ENCODE measurements around the gene PHYKPL.
"Not testable (repeated sequence)": the region's sequence is repeated elsewhere in the genome, so short reads cannot be mapped to it uniquely, and the experiment has no call there.

Gene PHYKPL

GRCh38 chr5:178205749-178206047 is 26.9 kb downstream of the PHYKPL start:
- DNase-seq, result no peak

DNA sequence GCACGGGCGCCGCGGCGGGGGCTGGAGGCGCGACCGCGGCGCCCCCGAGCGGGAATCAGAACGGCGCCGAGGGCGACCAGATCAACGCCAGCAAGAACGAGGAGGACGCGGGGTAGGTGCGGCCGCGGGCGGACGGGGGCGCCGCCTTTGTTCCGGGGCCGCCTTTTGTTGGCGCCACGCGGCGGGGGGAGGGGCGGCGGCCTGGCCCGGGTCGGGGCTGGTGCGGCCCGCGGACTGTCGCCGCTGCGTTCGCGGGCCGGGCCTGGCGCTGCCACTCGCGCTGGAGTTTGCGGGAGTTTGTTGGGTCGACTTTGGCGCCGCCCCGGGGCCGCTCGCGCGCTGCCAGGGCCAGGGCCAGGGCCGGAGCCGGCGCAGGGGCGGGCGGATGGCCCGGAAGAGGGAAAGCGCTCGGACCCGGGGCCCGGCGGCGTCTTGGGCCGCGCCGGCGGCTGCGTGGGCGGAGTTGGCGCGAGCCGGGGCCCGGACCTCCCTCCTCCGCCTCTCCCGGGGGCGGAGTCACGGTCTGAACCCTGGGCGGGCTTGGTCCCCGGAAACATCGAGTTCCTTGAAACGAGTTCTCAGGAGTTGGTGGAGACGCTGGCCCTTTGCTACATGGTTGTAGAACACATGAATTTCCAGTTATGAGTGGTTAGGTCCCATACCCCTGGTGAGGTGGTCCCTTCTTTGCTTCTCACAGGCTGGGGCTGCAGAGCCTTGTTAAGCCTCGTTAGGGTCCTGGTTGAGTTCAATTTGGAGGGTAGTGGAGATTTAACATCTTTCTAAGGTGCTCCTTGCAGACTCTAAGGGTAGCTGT is 27.5 kb downstream of the PHYKPL start:
- DNase-seq, result no peak

GRCh38 chr5:178204182-178204934 is 28.2 kb downstream of the PHYKPL start, which contains the start of gene HNRNPAB:
HNRNPAB (plus strand) TSS chr5:178204533; CDS start chr5:178204838, 305 bp downstream.
- DNase-seq, result peak; percentile 83

DNA sequence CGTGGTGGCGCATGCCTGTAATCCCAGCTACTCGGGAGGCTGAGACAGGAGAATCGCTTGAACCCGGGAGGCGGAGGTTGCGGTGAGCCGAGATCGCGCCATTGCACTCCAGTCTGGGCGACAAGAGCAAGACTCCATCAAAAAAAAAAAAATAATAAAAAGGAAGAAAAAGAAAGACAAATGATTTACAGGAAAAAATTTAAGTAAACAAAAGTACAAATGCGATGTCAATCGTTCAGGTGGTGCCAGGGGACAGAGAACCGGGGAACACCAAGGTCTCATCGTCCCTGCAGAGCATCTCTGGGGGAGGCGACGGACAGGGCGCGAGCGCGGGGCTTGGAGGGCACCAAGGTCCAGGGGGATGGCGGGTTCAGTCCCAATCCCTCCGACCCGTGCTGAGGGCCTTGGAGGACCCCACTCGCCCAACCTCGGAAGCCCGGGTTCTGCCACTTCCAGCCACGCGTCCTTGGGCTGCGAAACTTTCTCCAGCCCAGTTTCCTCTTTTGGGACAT is 28.9 kb downstream of the PHYKPL start:
- no peak for DNase-seq

DNA sequence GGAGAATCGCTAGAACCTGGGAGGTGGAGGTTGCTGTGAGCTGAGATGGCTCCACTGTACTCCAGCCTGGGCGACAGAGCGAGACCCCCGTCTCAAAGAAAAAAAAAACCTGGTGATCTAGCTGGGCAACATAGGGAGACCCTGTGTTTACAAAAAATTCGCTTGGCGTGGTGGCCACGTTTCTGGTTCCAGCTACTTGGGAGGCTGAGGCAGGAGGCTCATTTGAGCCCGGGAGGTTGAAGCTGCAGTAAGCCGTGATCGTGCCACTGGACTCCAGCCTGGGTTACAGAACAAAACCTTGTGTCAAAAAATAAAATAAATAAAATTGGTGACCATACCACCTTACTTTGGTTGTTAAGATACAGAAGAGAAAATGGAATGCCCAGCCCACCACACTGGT is 30.1 kb downstream of the PHYKPL start:
- no peak for DNase-seq

DNA sequence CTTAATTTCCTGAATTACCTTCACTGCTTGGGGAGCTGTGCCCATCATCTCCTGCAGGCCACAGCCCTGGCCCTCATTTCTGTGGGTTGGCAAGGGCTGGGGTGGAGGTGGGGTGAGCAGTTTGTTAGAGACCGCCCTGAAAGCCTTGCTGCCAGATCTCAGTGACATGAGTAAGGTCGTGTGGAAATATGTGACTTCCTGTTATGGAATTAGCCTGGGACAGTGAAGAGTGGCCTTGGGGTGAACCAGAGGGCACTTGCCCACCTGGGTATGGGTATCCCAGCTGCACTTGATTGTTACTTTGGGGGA is 30.7 kb downstream of the PHYKPL start:
- no peak for DNase-seq

DNA sequence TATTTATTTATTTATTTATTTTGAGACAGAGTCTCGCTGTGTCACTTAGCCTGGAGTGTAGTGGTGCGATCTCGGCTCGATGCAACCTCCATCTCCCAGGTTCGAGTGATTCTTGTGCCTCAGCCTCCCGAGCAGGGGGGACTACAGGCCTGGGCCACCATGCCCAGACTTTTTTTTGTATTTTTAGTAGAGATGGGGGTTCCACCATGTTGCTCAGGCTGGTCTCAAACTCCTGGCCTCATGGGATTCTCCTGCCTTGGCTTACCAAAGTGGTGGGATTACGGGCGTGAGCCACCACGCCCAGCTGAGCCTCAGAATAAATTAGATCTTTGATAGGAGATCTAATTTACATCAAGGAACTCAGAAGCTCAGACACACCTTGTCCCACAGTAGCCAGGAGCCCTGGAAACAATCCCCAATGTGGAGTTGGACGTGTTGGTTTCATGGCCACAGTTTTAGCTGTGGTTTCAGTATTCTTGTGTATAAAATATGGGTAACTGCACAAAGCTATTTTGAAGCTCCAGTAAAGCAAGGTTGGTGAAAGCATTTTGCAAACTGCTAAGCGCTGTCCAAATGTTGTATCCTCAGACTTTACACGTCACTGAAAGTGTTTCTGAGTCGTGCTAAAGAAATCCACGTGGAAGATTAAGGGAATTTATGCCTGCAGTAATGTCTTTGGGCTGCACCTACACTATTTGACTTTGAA is 31.2 kb downstream of the PHYKPL start:
- no peak for DNase-seq

GRCh38 chr5:178199581-178200434 is 32.8 kb downstream of the PHYKPL start:
- no peak for DNase-seq

- no peak for DNase-seq
Observed at GRCh38 chr5:178198706-178199105, 33.9 kb downstream of the PHYKPL start.

DNA sequence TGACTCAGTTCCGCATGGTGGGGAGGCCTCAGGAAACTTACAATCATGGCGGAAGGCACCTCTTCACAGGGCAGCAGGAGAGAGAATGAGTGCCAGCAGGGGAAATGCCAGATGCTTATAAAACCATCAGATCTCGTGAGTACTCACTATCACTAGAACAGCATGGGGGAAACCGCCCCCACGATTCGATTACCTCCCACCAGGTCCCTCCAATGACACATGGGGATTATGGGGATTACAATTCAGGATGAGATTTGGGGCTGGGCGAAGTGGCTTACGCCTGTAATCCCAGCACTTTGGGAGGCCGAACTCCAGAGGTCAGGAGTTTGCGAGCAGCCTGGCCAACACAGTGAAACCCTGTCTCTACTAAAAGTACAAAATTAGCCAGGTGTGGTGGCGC is 34.5 kb downstream of the PHYKPL start:
- not testable (repeated sequence) for DNase-seq

- no peak for DNase-seq
Observed at GRCh38 chr5:178196986-178197385, 35.6 kb downstream of the PHYKPL start.

GRCh38 chr5:178196281-178196812 is 36.3 kb downstream of the PHYKPL start:
- no peak for DNase-seq

DNA sequence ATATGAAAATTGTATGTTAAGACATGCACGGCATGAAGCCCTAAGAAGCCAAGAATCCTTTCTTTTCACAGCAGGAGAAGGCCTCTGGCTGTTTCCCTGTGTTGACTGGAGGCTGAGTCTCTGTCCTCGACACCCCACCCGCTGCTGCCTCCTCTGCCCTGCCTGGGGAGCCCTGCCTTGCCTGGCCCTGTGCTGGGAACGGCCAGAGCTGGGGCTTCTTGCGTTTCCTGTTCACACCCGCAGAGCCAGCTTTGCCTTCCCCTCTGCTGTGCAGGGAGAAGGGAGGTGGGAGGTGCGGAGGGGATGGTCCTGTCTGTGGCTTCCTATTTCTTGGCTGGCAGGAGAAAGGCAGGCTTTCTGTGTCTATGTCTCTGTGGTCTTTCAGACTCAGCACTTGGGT is 38.6 kb downstream of the PHYKPL start:
- no peak for DNase-seq

DNA sequence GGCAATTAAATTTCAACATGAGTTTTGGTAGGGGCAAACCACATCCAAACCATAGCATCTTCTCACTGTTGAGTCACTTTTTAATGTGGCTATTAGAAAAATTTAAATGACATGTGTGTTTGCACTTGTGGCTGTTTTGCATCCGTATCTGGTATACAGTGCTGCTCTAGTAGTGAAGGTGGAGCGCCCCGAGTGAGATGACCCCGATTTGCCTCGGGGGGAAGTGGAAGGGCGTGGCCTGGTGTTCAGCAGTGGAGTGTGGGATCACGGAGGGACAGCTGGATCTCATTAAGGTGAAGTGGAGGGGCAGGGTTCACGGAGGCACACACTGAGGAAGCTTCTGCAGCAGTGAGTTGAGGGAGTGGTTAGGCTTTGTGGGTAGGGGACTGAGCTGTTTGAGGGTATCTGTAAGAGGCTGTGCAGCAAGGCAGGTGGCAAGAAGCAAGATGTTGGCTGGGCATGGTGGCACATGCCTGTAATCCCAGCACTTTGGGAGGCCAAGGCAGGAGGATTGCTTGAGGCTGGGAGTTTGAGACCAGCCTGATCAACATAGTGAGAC is 39.3 kb downstream of the PHYKPL start:
- DNase-seq, result no peak

DNA sequence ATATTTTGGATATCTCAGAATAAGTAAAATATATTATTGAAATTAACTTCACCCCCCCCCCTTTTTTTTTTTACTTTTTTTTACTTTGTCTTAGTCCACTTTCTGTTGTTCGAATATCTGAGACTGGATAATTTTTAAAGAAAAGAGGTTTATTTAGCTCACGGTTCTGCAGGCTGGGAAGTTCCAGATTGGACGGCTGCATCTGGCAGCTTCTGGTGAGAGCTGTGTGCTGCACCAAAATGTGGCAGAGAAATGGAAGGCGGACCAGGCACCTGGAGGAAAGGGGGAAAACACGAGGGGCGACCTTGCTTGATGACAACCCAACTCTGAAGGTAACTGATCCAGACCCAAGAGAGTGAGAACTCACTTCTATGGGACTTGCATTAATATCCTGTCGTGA is 39.8 kb downstream of the PHYKPL start:
- no peak for DNase-seq

DNA sequence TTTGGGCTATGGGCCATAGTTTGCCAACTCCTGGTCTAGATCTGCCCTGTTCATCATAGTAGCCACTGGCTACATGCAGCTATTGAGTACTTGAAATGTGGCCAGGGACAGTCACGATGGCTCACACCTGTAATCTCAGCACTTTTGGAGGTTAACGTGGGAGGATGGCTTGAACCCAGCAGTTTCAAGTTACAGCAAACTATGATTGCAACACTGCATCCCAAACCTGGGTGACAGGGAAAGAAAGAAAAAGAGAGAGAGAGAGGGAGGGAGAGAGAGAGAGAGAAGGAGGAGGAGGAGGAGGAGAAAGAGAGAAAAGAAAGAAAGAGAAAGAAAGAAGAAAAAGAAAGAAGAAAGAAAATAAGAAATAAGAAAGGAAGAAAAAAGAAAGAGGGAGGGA is 40.4 kb downstream of the PHYKPL start:
- DNase-seq, result no peak

DNA sequence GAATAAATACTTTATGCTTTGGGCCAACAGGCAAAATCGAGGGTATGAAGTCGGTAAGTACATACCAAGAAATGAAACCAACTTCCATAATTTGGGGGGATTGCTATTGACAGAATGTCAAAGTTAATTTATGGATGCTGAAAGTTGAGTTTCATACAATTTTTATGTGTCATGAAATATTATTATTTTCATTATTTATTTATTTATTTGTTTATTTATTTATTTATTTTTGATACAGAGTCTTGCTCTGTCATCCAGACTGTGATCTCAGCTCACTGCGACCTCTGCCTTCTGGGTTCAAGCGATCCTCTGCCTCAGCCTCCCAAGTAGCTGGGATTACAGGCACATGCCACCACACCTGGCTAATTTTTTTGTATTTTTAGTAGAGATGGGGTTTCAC is 40.9 kb downstream of the PHYKPL start:
- DNase-seq, result no peak

DNA sequence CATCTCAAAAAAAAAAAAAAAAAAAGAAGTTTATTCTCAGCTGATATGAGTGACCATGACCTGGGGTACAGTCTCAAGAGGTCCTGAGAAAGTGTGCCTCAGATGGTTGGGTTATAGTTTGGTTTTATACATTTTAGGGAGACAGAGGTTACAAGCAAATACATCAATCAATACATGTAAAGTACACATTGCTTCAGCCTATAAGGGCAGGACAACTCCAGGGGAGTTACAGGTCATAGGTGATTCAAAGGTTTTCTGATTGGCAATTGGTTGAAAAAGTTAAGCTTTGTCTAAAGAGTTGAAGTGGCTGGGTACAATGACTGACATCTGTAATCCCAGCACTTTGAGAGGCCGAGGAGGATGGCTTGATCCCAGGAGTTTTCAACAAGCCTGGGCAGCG is 43.2 kb downstream of the PHYKPL start:
- no peak for DNase-seq

DNA sequence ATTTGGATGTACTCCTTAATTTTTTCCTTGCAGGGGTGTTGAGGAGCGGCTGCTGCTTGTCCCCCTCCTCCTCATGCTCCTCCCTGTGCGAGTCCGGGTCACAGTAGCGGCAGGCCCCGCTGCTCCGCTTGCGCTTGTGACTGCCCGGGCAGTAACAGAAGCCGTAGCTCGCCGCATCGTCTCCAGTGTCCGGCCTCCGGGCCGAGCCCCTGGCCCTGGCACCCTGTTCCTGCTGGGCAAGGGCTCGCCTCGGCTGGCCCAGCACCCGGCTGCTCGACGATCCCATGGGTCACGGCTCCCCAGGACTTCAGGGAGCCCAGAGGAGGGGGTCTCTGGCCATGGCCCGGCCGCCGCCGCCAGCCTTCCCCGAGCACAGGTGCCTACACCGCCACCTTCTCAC is 45.6 kb downstream of the PHYKPL start, which contains the start of gene GMCL2:
Gene GMCL2, minus strand, starts transcription at position 358 of the 400 bp plus-strand sequence. Its CDS starts 72 bp downstream, at position 286.
- no peak for DNase-seq

GRCh38 chr5:178186427-178186826 is 46.2 kb downstream of the PHYKPL start:
- DNase-seq, result no peak

DNA sequence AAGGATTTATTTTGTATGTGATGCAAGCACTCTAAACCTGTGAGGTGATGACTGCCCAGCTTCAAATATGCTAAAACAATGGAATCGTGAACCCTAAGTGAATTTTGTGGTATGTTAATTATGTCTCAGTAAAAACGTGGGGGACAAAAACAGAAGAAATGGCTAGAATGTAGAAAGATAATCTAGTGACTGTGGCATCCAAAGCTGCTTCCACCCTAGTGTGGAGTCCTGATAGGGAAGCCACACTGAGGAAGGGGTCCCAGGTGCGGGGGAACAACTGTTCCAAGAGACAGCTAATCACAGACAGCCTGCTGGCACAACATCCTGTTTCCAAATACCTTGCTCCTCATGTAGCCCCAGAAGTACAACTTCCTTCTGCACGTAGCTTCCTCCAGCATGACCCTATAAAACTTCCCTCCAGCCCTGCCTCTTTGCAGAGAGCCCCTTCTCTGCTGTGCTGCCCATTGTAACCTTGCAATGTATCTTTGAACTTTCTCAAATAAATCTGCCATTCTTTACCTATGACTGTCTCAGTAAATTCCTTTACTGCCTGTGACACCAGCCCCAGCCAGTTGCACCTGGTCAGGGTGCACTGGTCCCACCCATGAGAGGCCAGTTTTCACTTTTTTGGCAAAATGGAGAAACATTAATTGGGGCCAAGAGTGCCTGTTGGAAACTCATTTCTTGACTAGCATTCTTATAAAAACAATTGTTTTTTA is 50.3 kb downstream of the PHYKPL start:
- DNase-seq, result no peak
